OCI-LY1 (cell line): ENCODE results near the gene TAL2.

ENCODE experiments used
- H2AFZ ChIP-seq: fragments of 200-600 bp; sonication (generic), shearing (Covaris generic); 2 replicates; pipeline ENCODE4 v1.6.0; 2014; ENCODE audit warnings: antibody characterized with exemption, mild to moderate bottlenecking, low read length
- H3F3A ChIP-seq: fragments of 200-600 bp; sonication (generic), shearing (Covaris generic); 2 replicates; pipeline ENCODE4 v1.6.0; 2014; ENCODE audit warnings: mild to moderate bottlenecking, antibody characterized with exemption, low read length, moderate library complexity; ENCODE audit not compliant: insufficient read depth
- H3K27ac ChIP-seq: fragments of 200-600 bp; sonication (generic); 2 replicates; pipeline ENCODE4 v1.5.1; 2014; ENCODE audit warnings: low read length, mixed run types, mild to moderate bottlenecking, low read depth; ENCODE audit not compliant: poor library complexity, severe bottlenecking
- H3K27me3 ChIP-seq: fragments of 200-600 bp; sonication (generic); 2 replicates; pipeline ENCODE4 v1.6.0; 2014; ENCODE audit warnings: antibody characterized with exemption, mild to moderate bottlenecking, low read length, moderate library complexity; ENCODE audit not compliant: insufficient read depth
- H3K36me3 ChIP-seq: fragments of 200-600 bp; sonication (generic); 2 replicates; pipeline ENCODE4 v1.6.1; 2014; ENCODE audit warnings: mild to moderate bottlenecking, antibody characterized with exemption, low read length, moderate library complexity, mixed read lengths; ENCODE audit not compliant: insufficient read depth
- H3K4me1 ChIP-seq: fragments of 200-600 bp; sonication (generic); 2 replicates; pipeline ENCODE4 v1.5.1; 2014; ENCODE audit warnings: mild to moderate bottlenecking, low read length, moderate library complexity; ENCODE audit not compliant: insufficient read depth, severe bottlenecking
- H3K4me2 ChIP-seq: fragments of 200-600 bp; sonication (generic), shearing (Covaris generic); 2 replicates; pipeline ENCODE4 v1.6.1; 2014; ENCODE audit warnings: low read length
- H3K4me3 ChIP-seq: fragments of 200-600 bp; sonication (generic); 2 replicates; pipeline ENCODE4 v1.5.1; 2014; ENCODE audit warnings: low read length, low read depth, mild to moderate bottlenecking, mixed read lengths; ENCODE audit not compliant: poor library complexity, severe bottlenecking
- H3K79me2 ChIP-seq: fragments of 200-600 bp; shearing (Covaris generic); 2 replicates; pipeline ENCODE4 v1.6.1; 2016; ENCODE audit warnings: mixed run types, low read length, mixed read lengths; ENCODE audit not compliant: insufficient read depth
- H3K9ac ChIP-seq: fragments of 200-600 bp; sonication (generic), shearing (Covaris generic); 2 replicates; pipeline ENCODE4 v1.6.1; 2014; ENCODE audit warnings: mild to moderate bottlenecking, low read length, mixed read lengths
- H3K9me2 ChIP-seq: fragments of 200-600 bp; sonication (generic), shearing (Covaris generic); 2 replicates; pipeline ENCODE4 v1.6.1; 2014; ENCODE audit warnings: low read depth, mild to moderate bottlenecking, low read length, mixed read lengths
- H3K9me3 ChIP-seq: fragments of 200-600 bp; shearing (Covaris generic); 2 replicates; pipeline ENCODE4 v1.6.1; 2014; ENCODE audit warnings: low read length, mixed read lengths
- H4K20me1 ChIP-seq: fragments of 200-600 bp; sonication (generic), shearing (Covaris generic); 2 replicates; pipeline ENCODE4 v1.6.0; 2016; ENCODE audit warnings: mild to moderate bottlenecking, low read length; ENCODE audit not compliant: insufficient read depth
- CTCF ChIP-seq: fragments of 200-600 bp; sonication (generic), shearing (Covaris generic); IDR thresholded peaks from 2 replicates; pipeline ENCODE4 v1.5.1; 2017; ENCODE audit warnings: mild to moderate bottlenecking, antibody characterized with exemption, low read length, moderate library complexity, mixed read lengths
- EZH2 ChIP-seq: fragments of 200-600 bp; sonication (generic), shearing (Covaris generic); IDR thresholded peaks from 2 replicates; pipeline ENCODE4 v1.8.0; 2017; ENCODE audit warnings: borderline replicate concordance, mixed run types, mild to moderate bottlenecking, antibody characterized with exemption, low read length, moderate library complexity, mixed read lengths

TAL2 gene

GRCh38 chr9:105693435-105694189 lies 31.4 kb downstream of the TAL2 start:
- Histone ChIP-seq H4K20me1 (no peaks in the 10 kb centered on the region), H3K36me3 (no peaks in the 10 kb centered on the region), H3K9ac (peak overlapping the region; percentile 73), H3K9me3 (no peaks in the 10 kb centered on the region), H3K9me2 (no peaks in the 10 kb centered on the region), H3K4me3 (peak overlapping the region; percentile 85), H3K4me2 (peak overlapping the region; percentile 97), H3K79me2 (peaks cover 32% of the 10 kb centered on the region), H3K27ac (no peak overlapping the region), H3K27me3 (no peaks in the 10 kb centered on the region), H3K4me1 (peaks cover 35% of the 10 kb centered on the region), H2AFZ (peak overlapping the region; percentile 95), H3F3A (no peaks in the 10 kb centered on the region)
- no peak for TF ChIP-seq EZH2
- no peak for TF ChIP-seq CTCF

GRCh38 chr9:105694190-105694847 lies 32.1 kb downstream of the TAL2 start, which contains the start of gene TMEM38B:
Gene TMEM38B, plus strand, starts transcription at chr9:105694541. Its CDS starts 120 bp downstream, at chr9:105694661.
- H3K9ac ChIP-seq, result peak within 1 kb of the TSS; percentile 73
- no peaks in the 10 kb centered on the region for H3F3A ChIP-seq
- peak within 1 kb of the TSS; percentile 97 for H3K4me2 ChIP-seq
- TF ChIP-seq CTCF, result no peak
- TF ChIP-seq EZH2, result no peak
- no peaks in the 10 kb centered on the region for H3K27me3 ChIP-seq
- no peaks in the 10 kb centered on the region for H3K9me2 ChIP-seq
- peak within 1 kb of the TSS; percentile 11 for H3K27ac ChIP-seq
- H3K4me1 ChIP-seq, result peaks cover 35% of the 10 kb centered on the region
- H3K9me3 ChIP-seq, result no peaks in the 10 kb centered on the region
- H4K20me1 ChIP-seq, result no peaks in the 10 kb centered on the region
- H3K4me3 ChIP-seq, result peak within 1 kb of the TSS; percentile 85
- H3K36me3 ChIP-seq, result no peaks in the 10 kb centered on the region
- H3K79me2 ChIP-seq, result peaks cover 39% of the 10 kb centered on the region
- peak within 1 kb of the TSS; percentile 95 for H2AFZ ChIP-seq

- peaks cover 46% of the 10 kb centered on the region for H3K79me2 ChIP-seq
- no peaks in the 10 kb centered on the region for H3F3A ChIP-seq
- H3K36me3 ChIP-seq, result no peaks in the 10 kb centered on the region
- H3K27me3 ChIP-seq, result no peaks in the 10 kb centered on the region
- H3K27ac ChIP-seq, result peak overlapping the region; percentile 11
- peak overlapping the region; percentile 73 for H3K9ac ChIP-seq
- H3K4me3 ChIP-seq, result peak overlapping the region; percentile 85
- H3K4me2 ChIP-seq, result peak overlapping the region; percentile 97
- H3K4me1 ChIP-seq, result peaks cover 38% of the 10 kb centered on the region
- TF ChIP-seq CTCF (no peak), EZH2 (no peak)
- no peaks in the 10 kb centered on the region for H3K9me3 ChIP-seq
- H3K9me2 ChIP-seq, result no peaks in the 10 kb centered on the region
- no peak overlapping the region for H2AFZ ChIP-seq
- no peaks in the 10 kb centered on the region for H4K20me1 ChIP-seq
Measured at GRCh38 chr9:105694848-105695581, 32.8 kb downstream of the TAL2 start.
